PC-3 (cell line): ENCODE results near the gene DMAC2.

Experiments
- CTCF ChIP-seq: fragments of 300-600 bp; sonication (generic); conservative IDR thresholded peaks from 2 replicates; pipeline ENCODE4 v1.5.1; 2017; ENCODE audit warnings: antibody characterized with exemption, low read depth, mild to moderate bottlenecking, low read length
- EZH2 ChIP-seq: fragments of 300-600 bp; sonication (generic); IDR thresholded peaks from one replicate; pipeline ENCODE4 v1.6.1; 2017; ENCODE audit warnings: antibody characterized with exemption, mild to moderate bottlenecking, low read length; ENCODE audit not compliant: unreplicated experiment

GRCh38 chr19:41416194-41416674 lies 23.5 kb downstream of the DMAC2 start:
- TF ChIP-seq EZH2 (no peak), CTCF (no peak)
